CD4-positive, alpha-beta T cell treated with Interleukin-6 at 100 ng/mL for 8 hours (primary cell): Measurements from ENCODE around the gene GABRP.
"Not testable (repeated sequence)": the region's sequence is repeated elsewhere in the genome, so short reads cannot be mapped to it uniquely, and the experiment has no call there.

Experiments used
- DNase-seq: peaks from one replicate; pipeline ENCODE4 v3.0.0-alpha.2; 2020; ENCODE audit warnings: mixed read lengths, low spot score

GABRP gene

DNA sequence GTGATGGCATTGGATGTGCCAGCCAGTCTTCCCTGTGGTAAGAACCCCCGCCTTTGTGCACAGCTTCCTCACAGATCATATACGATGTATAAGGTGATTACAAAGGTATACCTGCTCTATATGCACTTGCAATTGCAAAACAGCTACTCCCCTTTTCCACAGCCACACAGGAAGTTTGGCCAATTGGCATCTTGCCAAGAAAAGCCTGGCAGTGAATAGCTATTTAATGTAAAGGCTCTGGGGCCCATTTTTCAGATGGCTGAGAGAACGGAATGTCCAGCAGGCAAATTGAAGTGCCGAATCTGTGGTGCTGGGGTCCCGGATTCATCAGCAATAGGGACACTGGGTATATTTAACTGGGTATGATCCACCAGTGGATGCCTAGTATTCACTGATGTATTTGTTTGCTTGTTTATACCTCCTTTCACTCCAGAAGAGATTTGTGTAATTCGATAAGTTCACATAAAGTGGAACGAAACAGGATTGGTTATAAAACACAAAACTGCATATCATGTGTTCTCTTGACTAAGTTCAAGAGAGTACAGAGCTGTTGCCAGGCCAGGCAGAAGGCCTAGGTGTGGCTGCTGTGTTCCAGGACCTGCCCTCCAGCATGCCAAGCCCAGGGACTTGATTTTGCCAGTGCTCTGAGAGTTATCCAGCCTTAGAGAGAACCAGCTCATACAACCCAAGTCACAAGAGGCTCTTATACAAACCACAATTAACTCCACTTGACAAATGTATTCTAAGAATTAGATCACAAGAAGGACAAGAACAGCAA lies 27.7 kb upstream of the GABRP start:
- DNase-seq, result no peak

- no peak for DNase-seq
These were observed 26.8 kb upstream of the GABRP start for GRCh38 chr5:170756691-170757090.

- DNase-seq, result no peak
These were observed 26.3 kb upstream of the GABRP start for GRCh38 chr5:170757182-170757601.

DNA sequence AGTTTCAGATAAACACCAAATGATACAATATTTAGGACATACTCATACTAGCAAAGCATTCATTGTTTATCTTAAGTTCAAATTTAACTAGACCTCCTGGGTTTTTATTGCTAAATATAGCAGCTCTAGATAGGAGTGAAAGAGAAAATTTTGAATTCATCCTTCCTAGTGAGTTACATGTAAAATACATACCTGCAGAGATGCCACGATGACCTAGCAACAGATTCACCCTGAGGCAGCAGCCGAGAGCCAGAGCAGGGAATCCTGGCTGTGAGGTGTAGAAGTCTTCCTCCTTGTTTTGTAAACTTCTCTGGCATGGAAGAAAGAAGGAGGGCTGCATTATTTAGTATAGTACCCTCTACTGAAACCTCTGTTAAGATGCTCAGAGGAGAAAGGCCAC lies 25.9 kb upstream of the GABRP start:
- no peak for DNase-seq

DNA sequence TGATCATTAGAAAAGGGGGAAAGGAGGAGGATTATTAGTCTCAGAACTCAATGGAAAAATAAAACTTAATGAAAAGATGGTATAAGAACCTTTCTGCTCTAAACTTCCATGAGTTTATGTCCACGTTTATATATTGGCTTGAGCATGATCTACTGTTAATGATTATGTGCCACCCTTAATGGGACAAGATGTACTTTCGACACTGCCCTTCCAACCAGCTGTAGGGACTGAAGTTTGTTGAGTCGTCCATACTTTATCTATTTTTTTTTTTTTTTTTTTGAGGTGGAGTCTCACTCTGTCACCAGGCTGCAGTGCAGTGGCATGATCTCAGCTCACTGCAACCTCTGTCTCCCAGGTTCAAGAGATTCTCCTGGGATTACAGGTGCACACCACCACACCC lies 25.0 kb upstream of the GABRP start:
- no peak for DNase-seq

GRCh38 chr5:170760113-170760512 lies 23.4 kb upstream of the GABRP start:
- no peak for DNase-seq

- DNase-seq, result no peak
These were observed 22.3 kb upstream of the GABRP start for GRCh38 chr5:170761048-170761707.

DNA sequence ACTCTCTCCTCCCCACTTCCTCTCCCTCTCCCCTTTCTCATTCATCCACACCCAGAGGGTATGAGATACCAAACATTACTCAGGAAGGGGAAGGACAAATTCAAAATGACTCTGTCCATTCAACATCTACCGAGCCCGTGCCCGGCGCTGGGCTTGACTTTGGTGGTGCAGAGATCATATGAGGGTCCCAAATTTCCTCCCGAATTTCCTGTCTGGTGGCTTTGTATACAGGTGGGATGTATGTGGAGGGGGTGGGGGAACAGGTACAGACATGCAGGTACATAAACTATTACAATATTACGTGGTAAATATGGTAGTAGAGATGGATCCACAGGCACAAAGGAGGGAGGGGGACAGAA lies 21.8 kb upstream of the GABRP start:
- no peak for DNase-seq

- DNase-seq, result not testable (repeated sequence)
These were observed 21.2 kb upstream of the GABRP start for GRCh38 chr5:170762298-170762697.

DNA sequence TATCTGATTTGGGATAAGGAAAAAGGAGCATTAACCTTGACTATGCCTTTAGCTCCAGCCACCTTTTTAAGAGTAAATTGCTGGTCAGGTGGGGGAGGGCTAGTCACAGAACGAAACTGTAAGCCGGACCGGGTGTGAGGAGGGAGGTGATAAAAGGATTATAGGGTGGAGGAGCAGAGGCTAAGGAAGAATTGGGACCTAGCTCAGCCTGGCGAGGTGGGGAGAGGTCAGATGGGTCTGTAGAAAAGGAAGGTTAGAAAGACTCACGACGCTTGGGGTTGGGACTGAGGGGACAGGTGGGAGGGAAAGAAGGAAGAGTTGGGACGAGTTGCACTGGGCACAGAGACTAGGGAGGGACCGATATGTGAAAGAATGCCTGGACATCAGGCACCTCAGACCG lies 17.7 kb upstream of the GABRP start:
- not testable (repeated sequence) for DNase-seq

DNA sequence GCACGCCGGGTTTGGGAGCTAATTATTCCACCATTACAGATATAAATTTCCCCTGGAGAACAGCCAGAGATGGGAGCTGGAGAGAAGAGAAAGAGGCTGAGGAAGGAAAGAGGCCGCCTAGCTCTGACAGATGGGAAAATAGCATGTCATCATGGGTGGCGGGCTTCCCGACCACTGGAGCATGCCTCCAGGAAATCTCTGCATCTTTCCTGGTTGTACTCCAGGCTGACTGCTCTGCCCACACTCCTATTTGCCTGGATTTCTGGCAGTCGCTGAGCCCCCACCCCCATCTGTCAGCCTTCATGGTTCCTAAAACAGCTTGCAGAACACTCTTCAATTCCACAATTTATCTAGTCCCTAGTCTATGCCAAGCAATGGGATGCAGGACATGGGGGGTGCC lies 14.3 kb upstream of the GABRP start:
- DNase-seq, result no peak

DNA sequence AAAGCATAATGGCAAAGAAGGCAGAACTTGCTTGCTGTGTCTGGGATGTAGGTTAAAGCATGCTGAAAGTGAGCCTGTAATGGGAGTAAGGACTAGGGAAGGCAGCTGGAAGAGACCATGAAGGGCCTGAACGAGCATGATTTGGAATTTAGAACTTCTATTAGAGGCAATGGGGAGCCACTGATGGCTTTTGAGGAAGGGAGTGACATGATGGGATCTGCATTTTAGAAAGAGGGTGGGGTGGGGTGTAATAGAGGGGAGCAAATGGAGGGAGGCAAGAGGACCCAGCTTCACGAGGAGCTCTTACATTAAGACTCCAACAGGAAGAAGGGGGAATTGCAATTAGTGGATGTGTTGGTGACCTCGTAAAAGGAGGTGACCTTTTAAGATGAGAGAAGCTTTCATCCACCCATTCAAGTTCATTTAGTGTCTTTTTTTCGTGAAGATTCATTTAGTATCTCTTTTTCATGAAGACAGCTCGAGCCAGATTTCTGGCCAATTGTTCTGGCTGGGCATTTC lies 13.6 kb upstream of the GABRP start:
- no peak for DNase-seq

GRCh38 chr5:170771496-170771895 lies 12.0 kb upstream of the GABRP start:
- no peak for DNase-seq

DNA sequence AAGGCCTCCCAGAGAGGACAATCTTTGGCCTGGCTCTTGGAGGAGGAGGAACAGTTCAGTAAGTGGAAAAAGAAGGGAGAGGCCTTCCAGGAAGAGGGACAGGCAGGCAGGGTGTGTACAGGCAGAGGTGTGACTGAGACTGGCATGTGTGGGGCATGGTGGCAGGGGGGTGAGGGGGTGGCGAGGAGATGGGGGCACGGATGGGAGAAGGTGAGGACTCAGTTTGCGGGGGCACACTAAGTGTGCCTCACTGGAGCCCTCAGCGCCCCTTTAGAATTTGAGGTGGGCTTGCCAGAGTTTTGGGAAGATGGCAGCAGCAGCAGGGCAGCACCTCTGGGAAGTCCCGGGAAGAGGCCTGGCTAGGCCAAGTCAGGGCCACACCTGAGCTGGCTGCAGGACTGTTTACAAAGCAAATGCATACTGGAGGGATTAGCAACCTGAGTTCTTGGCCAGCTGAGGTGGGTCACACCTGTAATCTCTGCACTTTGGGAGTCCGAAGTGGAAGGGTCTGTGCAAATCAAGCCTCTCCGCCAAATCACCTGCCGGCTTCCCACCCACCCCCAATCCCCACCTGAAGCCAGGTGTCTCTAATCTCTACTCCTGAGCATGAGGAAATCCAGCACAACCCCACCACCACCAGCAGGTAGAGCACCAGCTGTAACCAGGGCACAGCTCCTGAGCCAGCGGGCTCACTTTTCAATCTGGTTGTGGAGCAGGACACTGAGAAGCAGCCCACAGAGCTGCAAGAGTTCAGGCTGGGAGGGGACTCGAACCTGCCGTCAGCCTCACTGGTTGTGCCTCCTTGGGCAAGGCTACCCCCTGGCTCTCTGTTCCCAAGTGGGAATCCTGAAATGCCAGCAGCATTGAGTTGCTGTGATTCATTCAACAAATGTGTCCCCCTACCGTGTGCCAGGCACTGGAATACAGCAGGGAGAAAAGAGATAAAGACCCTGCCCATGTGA lies 10.2 kb upstream of the GABRP start:
- no peak for DNase-seq

GRCh38 chr5:170774831-170775230 lies 8.7 kb upstream of the GABRP start:
- DNase-seq, result no peak

- no peak for DNase-seq
These were observed 1.6 kb upstream of the GABRP start for GRCh38 chr5:170781946-170782345.

DNA sequence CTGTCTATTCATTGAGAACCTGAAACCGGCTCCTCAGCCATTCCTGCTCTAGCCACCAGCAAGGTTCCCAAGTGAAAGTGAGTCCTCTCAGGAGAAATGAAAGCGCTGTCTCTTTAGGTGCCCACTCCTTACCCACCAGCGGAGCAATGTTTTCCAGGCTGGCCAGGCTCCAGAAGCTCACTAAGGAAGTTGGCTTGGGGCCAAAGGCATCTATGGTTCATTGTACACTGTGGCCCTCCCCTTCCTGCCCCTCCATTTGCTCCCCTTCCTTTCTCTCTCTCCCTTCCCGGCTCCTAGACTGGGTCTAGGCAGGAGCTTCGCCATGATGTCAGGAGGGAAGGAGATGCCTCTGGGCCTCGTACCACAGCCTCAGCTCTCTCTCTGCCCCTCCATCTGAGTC lies 1.1 kb upstream of the GABRP start:
- DNase-seq, result no peak

DNA sequence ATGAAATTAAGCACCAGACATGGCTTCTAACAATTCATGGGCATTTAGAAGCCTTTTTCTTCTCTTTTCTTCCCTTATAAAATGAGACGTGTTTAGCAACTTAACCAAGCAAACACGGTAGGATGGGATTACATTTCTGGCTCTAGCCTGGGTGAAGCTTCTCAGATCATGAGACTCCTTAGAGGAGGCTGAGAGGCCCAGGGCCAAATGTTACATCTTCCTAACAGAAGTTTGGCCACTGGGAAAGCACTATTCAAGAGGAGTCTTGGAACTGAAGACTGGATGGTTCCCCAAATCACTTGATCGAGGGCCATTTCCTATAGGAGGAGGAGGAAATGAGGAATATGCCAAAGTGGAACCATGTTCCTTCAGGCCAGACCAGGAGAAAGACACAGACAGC lies 1.9 kb downstream of the GABRP start:
- no peak for DNase-seq

- no peak for DNase-seq
These were observed 3.7 kb downstream of the GABRP start for GRCh38 chr5:170787216-170787615.

GRCh38 chr5:170788626-170789304 lies 5.2 kb downstream of the GABRP start:
- no peak for DNase-seq

- no peak for DNase-seq
These were observed 7.9 kb downstream of the GABRP start for GRCh38 chr5:170791325-170791954.
